22Rv1 (cell line): ENCODE measurements around the gene CBFB.
"Not testable (repeated sequence)": the region's sequence is repeated elsewhere in the genome, so short reads cannot be mapped to it uniquely, and the experiment has no call there.

Experiments used
- H3K27ac ChIP-seq: fragments of 450-650 bp; 2 replicates; pipeline ENCODE4 v1.5.1; 2017
- CTCF ChIP-seq: fragments of 450-650 bp; IDR thresholded peaks from 2 replicates; pipeline ENCODE4 v1.5.1; 2017; ENCODE audit warnings: mild to moderate bottlenecking
- ZFX ChIP-seq: fragments of 450-650 bp; IDR thresholded peaks from 2 replicates; pipeline ENCODE4 v1.6.1; 2017; ENCODE audit warnings: antibody characterized with exemption, borderline replicate concordance

Gene CBFB

GRCh38 chr16:67114793-67115192, 85.8 kb downstream of the CBFB start:
- TF ChIP-seq CTCF (no peak), ZFX (no peak)
- H3K27ac ChIP-seq, result no peak overlapping the region

GRCh38 chr16:67115639-67116038, 86.7 kb downstream of the CBFB start:
- no peak overlapping the region for H3K27ac ChIP-seq
- TF ChIP-seq CTCF, result no peak
- TF ChIP-seq ZFX, result no peak

GRCh38 chr16:67116388-67117311, 87.7 kb downstream of the CBFB start:
- TF ChIP-seq ZFX, result no peak
- no peak for TF ChIP-seq CTCF
- H3K27ac ChIP-seq, result no peak overlapping the region

GRCh38 chr16:67117716-67118115, 88.8 kb downstream of the CBFB start:
- TF ChIP-seq ZFX, result no peak
- TF ChIP-seq CTCF, result no peak
- H3K27ac ChIP-seq, result no peak overlapping the region

- no peak for TF ChIP-seq CTCF
- TF ChIP-seq ZFX, result no peak
- H3K27ac ChIP-seq, result no peak overlapping the region
Measured at GRCh38 chr16:67120025-67120424, 91.1 kb downstream of the CBFB start.

- not testable (repeated sequence) for H3K27ac ChIP-seq
Measured at GRCh38 chr16:67122799-67123198, 93.8 kb downstream of the CBFB start.

GRCh38 chr16:67128417-67128816, 99.5 kb downstream of the CBFB start:
- no peak overlapping the region for H3K27ac ChIP-seq
- TF ChIP-seq ZFX (no peak), CTCF (no peak)

- no peak for TF ChIP-seq ZFX
- TF ChIP-seq CTCF, result no peak
- H3K27ac ChIP-seq, result no peak overlapping the region
Measured at GRCh38 chr16:67128887-67129286, 99.9 kb downstream of the CBFB start.
